Measurements from ENCODE around the gene STK10.

DNA sequence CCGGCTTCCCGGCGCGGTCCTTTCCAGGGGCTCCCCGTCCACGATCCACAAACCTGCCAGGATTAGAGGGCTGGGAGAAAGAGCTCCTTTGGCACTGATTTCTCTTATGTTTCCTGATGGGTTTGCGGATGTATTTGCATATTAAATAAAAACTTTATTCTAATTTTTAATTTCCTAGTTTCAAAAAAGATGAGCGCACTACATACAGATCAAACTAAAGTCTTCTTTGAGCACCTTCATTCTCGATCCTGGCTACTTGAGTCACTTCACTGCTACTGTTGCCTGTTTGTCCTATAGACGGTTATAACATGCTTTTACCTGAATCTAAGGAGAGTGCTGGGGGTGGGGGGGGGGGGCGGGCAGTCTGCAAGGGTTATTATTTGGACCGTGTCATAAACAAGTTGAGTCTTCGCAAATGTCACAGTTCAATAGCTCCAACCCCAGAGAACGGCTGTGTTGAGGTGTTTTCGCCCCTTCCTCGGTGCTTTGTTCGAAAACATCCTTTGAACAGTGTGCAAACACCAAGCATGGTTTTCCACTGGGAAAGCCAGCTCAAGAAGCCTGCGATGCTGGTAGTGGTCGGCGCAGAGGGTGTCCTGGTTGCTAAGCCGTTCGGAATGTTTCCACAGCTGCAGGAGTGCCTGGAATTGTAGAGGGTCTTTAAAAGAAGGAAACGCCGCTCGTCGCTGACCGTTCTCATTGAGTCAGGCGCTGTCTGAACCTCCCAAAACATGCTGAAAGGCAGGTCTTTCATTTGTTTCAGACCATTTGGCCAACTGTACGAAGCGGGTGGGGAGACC is 1.1 kb upstream of the STK10 start:
- no peak for TF ChIP-seq EZH2 (IDR thresholded peaks at IDR 0.05; ENCODE audit: borderline replicate concordance, low read depth, low read length, severe bottlenecking)
- TF ChIP-seq, protein P1, sequence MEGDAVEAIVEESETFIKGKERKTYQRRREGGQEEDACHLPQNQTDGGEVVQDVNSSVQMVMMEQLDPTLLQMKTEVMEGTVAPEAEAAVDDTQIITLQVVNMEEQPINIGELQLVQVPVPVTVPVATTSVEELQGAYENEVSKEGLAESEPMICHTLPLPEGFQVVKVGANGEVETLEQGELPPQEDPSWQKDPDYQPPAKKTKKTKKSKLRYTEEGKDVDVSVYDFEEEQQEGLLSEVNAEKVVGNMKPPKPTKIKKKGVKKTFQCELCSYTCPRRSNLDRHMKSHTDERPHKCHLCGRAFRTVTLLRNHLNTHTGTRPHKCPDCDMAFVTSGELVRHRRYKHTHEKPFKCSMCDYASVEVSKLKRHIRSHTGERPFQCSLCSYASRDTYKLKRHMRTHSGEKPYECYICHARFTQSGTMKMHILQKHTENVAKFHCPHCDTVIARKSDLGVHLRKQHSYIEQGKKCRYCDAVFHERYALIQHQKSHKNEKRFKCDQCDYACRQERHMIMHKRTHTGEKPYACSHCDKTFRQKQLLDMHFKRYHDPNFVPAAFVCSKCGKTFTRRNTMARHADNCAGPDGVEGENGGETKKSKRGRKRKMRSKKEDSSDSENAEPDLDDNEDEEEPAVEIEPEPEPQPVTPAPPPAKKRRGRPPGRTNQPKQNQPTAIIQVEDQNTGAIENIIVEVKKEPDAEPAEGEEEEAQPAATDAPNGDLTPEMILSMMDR (IDR thresholded peaks at IDR 0.05; ENCODE audit: borderline replicate concordance, extremely low read depth, low read length, poor library complexity, severe bottlenecking): no peak
